Panc1 (cell line): ENCODE data around the gene C1QTNF3. TPM values are rescaled to one million over a fixed set of nuclear protein-coding genes. Genes with fewer than 3 reads are reported as not detected.

Experiments used
- ATAC-seq: fragments of 200-7000 bp; cut with Tn5 transposase; 2 replicates; pipeline ENCODE4 v1.9.1; 2020; ENCODE audit warnings: mild to moderate bottlenecking, moderate library complexity
- BruUV-seq: library from RNA; stranded (reverse); fragments of 400-500 nt; replicated peaks from 2 replicates; lab custom pipeline; 2021; lab: Mats Ljungman, UMichigan
- CTCF ChIA-PET: fragments of 300-600 bp; sonication (Branson Sonifier 250); formaldehyde crosslinking; loops from one replicate; lab custom pipeline; 2022; ENCODE audit warnings: antibody characterized with exemption; lab: Charles Lee
- POLR2A ChIA-PET: fragments of 300-600 bp; sonication (Branson Sonifier 250); formaldehyde crosslinking; loops from one replicate; lab custom pipeline; 2022; ENCODE audit warnings: antibody characterized with exemption; lab: Charles Lee
- DNase-seq: peaks from one replicate; pipeline ENCODE4 v3.0.0-alpha.2; 2010; ENCODE audit warnings: low read depth, low spot score
- H3K27ac ChIP-seq: 2 replicates; pipeline ENCODE4 v1.5.1; 2011; ENCODE audit warnings: mild to moderate bottlenecking, low read length, inconsistent platforms
- H3K27me3 ChIP-seq: fragments of 200-500 bp; sonication (Bioruptor generic); 2 replicates; pipeline ENCODE4 v1.6.0; 2014; ENCODE audit warnings: low read length, inconsistent platforms; ENCODE audit not compliant: control insufficient read depth, insufficient read depth
- H3K36me3 ChIP-seq: fragments of 200-500 bp; sonication (Bioruptor generic); 2 replicates; pipeline ENCODE4 v1.5.1; 2014; ENCODE audit warnings: inconsistent platforms, mild to moderate bottlenecking, low read length, moderate library complexity; ENCODE audit not compliant: control insufficient read depth, insufficient read depth
- H3K4me1 ChIP-seq: 2 replicates; pipeline ENCODE4 v1.5.1; 2011; ENCODE audit warnings: inconsistent platforms, mild to moderate bottlenecking, low read length, moderate library complexity; ENCODE audit not compliant: control insufficient read depth, insufficient read depth
- H3K4me3 ChIP-seq, 2 experiments: 2 replicates each; pipeline ENCODE4 v1.5.1; 2011 to 2012; ENCODE audit warnings: low read depth in 2 of 2, low read length in 2 of 2, mild to moderate bottlenecking in 2 of 2, inconsistent platforms in 1 of 2, moderate library complexity in 1 of 2
- H3K9me3 ChIP-seq: fragments of 200-500 bp; sonication (Bioruptor generic); 2 replicates; pipeline ENCODE4 v1.5.1; 2014; ENCODE audit warnings: low read depth, mild to moderate bottlenecking, inconsistent platforms, low read length, moderate library complexity; ENCODE audit not compliant: control insufficient read depth, insufficient read depth
- POLR2AphosphoS5 ChIP-seq: IDR thresholded peaks from 2 replicates; pipeline ENCODE4 v1.6.1; 2012; ENCODE audit warnings: mild to moderate bottlenecking, low read depth, low read length, moderate library complexity
- SIN3A ChIP-seq: IDR thresholded peaks from 2 replicates; pipeline ENCODE4 v1.6.1; 2012; ENCODE audit warnings: low read depth, mild to moderate bottlenecking, low read length, moderate library complexity, borderline replicate concordance; ENCODE audit not compliant: insufficient read depth
- TCF7L2 ChIP-seq: IDR thresholded peaks from 2 replicates; pipeline ENCODE4 v1.6.1; 2011; ENCODE audit warnings: mild to moderate bottlenecking, low read depth, low read length, inconsistent platforms
- in situ Hi-C: cut with HindIII; loops from 2 replicates; pipeline ENCODE4 v1.10.0; 2016; ENCODE audit warnings: low sequenced_read_pairs, low pct_unique_long_range_greater_than_20kb
- intact Hi-C: fragments of 100-400 bp; cut with micrococcal nuclease; formaldehyde crosslinking; loops from one replicate; pipeline ENCODE4 v1.10.0; 2022; ENCODE audit not compliant: unreplicated experiment
- total RNA-seq: library from RNA; stranded (reverse); gene quantifications from one replicate; pipeline ENCODE4 v1.2.1, GENCODE V29; 2021; ENCODE audit not compliant: unreplicated experiment
- TF ChIP-seq, protein P1 (sequence below), 2 experiments: IDR thresholded peaks; 2 replicates each; pipeline ENCODE4 v1.6.1; 2011 to 2012; ENCODE audit warnings: low read depth in 2 of 2, control low read depth in 1 of 2, low read length in 1 of 2, mild to moderate bottlenecking in 1 of 2, moderate library complexity in 1 of 2; ENCODE audit not compliant: insufficient read depth in 1 of 2
- TF ChIP-seq, protein P2 (sequence below): fragments of 450-650 bp; IDR thresholded peaks from 2 replicates; pipeline ENCODE4 v1.5.1; 2017; ENCODE audit warnings: mild to moderate bottlenecking

C1QTNF3 gene
- total RNA-seq, 1 experiment from 2014 or later, result 2.1 TPM

DNA sequence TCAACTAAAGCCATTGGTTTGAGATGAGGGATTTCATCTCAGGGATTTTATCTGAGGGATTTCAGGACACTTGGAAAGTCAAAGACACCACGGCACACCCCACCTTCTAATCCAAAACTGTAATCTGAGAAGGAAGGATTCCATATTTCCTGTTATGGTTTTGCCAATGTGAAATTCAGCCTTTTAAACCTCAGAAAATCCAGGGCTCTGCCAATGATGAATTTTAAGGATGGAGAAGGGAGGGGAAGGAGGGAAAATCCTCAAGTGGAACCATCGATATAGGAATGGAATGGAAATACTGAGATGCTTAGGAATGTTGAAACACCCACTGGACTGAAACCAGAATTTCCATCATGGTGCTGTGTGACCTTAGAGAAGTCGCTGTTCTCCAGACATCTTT lies 5.3 kb downstream of the C1QTNF3 start:
- CTCF ChIA-PET, result no interaction called here
- intact Hi-C loops, result no loop called here
- DNase-seq, result no peak
- no peaks in the 10 kb centered on the region for H3K27me3 ChIP-seq
- H3K36me3 ChIP-seq, result no peaks in the 10 kb centered on the region
- POLR2A ChIA-PET, result no interaction called here
- H3K4me1 ChIP-seq, result no peaks in the 10 kb centered on the region
- no peaks in the 10 kb centered on the region for H3K9me3 ChIP-seq
- H3K4me3 ChIP-seq, result no peak overlapping the region
- in situ Hi-C loops, result no loop called here
- no peak for ATAC-seq
- H3K27ac ChIP-seq, result no peak overlapping the region
- BruUV-seq, result no TSS peak
- TF ChIP-seq, protein P1, sequence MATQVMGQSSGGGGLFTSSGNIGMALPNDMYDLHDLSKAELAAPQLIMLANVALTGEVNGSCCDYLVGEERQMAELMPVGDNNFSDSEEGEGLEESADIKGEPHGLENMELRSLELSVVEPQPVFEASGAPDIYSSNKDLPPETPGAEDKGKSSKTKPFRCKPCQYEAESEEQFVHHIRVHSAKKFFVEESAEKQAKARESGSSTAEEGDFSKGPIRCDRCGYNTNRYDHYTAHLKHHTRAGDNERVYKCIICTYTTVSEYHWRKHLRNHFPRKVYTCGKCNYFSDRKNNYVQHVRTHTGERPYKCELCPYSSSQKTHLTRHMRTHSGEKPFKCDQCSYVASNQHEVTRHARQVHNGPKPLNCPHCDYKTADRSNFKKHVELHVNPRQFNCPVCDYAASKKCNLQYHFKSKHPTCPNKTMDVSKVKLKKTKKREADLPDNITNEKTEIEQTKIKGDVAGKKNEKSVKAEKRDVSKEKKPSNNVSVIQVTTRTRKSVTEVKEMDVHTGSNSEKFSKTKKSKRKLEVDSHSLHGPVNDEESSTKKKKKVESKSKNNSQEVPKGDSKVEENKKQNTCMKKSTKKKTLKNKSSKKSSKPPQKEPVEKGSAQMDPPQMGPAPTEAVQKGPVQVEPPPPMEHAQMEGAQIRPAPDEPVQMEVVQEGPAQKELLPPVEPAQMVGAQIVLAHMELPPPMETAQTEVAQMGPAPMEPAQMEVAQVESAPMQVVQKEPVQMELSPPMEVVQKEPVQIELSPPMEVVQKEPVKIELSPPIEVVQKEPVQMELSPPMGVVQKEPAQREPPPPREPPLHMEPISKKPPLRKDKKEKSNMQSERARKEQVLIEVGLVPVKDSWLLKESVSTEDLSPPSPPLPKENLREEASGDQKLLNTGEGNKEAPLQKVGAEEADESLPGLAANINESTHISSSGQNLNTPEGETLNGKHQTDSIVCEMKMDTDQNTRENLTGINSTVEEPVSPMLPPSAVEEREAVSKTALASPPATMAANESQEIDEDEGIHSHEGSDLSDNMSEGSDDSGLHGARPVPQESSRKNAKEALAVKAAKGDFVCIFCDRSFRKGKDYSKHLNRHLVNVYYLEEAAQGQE (IDR thresholded peaks at IDR 0.05; ENCODE audit: insufficient read depth in 1 of 2, low read depth in 2 of 2, low read length in 1 of 2), result no peak
- TF ChIP-seq POLR2AphosphoS5 (no peak), TCF7L2 (no peak), SIN3A (no peak)
- TF ChIP-seq, protein P2, sequence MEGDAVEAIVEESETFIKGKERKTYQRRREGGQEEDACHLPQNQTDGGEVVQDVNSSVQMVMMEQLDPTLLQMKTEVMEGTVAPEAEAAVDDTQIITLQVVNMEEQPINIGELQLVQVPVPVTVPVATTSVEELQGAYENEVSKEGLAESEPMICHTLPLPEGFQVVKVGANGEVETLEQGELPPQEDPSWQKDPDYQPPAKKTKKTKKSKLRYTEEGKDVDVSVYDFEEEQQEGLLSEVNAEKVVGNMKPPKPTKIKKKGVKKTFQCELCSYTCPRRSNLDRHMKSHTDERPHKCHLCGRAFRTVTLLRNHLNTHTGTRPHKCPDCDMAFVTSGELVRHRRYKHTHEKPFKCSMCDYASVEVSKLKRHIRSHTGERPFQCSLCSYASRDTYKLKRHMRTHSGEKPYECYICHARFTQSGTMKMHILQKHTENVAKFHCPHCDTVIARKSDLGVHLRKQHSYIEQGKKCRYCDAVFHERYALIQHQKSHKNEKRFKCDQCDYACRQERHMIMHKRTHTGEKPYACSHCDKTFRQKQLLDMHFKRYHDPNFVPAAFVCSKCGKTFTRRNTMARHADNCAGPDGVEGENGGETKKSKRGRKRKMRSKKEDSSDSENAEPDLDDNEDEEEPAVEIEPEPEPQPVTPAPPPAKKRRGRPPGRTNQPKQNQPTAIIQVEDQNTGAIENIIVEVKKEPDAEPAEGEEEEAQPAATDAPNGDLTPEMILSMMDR, result no peak

DNA sequence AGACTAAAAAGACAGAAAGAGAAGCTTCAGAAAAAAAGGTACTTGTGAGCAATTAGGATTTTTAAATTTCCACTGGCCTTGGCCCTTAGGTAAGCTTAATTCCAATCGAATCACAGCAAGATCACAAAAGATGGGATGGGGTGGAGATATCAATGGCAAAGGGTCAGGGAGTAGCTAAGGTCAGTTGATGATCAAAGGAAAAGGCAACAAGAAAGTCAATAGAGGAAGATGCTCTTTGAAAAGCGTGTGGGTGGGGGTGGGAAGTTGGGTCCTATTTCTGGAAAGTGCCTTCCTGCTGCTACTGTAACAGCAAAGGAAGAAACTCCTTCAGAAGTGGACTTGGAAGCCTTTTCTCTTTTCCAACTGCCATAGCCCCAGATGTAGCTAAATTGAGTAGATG lies 7.3 kb downstream of the C1QTNF3 start:
- BruUV-seq, result no TSS peak
- Histone ChIP-seq H3K4me1 (no peaks in the 10 kb centered on the region), H3K9me3 (no peaks in the 10 kb centered on the region), H3K4me3 (no peak overlapping the region), H3K36me3 (no peaks in the 10 kb centered on the region), H3K27ac (no peak overlapping the region), H3K27me3 (no peaks in the 10 kb centered on the region)
- DNase-seq (no peak), ATAC-seq (no peak)
- intact Hi-C loops, result no loop called here
- CTCF ChIA-PET, result no interaction called here
- TF ChIP-seq TCF7L2, result no peak
- TF ChIP-seq, protein P1 (IDR thresholded peaks at IDR 0.05; ENCODE audit: insufficient read depth in 1 of 2, low read depth in 2 of 2, low read length in 1 of 2), result no peak
- TF ChIP-seq POLR2AphosphoS5, result no peak
- TF ChIP-seq, protein P2, result no peak
- TF ChIP-seq SIN3A, result no peak
- POLR2A ChIA-PET, result no interaction called here
- in situ Hi-C loops, result no loop called here
